Stimulated activated CD8-positive, alpha-beta memory T cell treated with anti-CD3 and anti-CD28 coated beads, Interleukin-12 subunit alpha, Interleukin-12 subunit beta, amount 100 ng/mL, for 24 hours (primary cell): ENCODE measurements around the gene ZNF462.
"Not testable (repeated sequence)": the region's sequence is repeated elsewhere in the genome, so short reads cannot be mapped to it uniquely, and the experiment has no call there.

Experiments used
- DNase-seq: peaks from one replicate; pipeline ENCODE4 v3.0.0-alpha.2; 2020; ENCODE audit errors: extremely low read depth

ZNF462 gene, protein sequence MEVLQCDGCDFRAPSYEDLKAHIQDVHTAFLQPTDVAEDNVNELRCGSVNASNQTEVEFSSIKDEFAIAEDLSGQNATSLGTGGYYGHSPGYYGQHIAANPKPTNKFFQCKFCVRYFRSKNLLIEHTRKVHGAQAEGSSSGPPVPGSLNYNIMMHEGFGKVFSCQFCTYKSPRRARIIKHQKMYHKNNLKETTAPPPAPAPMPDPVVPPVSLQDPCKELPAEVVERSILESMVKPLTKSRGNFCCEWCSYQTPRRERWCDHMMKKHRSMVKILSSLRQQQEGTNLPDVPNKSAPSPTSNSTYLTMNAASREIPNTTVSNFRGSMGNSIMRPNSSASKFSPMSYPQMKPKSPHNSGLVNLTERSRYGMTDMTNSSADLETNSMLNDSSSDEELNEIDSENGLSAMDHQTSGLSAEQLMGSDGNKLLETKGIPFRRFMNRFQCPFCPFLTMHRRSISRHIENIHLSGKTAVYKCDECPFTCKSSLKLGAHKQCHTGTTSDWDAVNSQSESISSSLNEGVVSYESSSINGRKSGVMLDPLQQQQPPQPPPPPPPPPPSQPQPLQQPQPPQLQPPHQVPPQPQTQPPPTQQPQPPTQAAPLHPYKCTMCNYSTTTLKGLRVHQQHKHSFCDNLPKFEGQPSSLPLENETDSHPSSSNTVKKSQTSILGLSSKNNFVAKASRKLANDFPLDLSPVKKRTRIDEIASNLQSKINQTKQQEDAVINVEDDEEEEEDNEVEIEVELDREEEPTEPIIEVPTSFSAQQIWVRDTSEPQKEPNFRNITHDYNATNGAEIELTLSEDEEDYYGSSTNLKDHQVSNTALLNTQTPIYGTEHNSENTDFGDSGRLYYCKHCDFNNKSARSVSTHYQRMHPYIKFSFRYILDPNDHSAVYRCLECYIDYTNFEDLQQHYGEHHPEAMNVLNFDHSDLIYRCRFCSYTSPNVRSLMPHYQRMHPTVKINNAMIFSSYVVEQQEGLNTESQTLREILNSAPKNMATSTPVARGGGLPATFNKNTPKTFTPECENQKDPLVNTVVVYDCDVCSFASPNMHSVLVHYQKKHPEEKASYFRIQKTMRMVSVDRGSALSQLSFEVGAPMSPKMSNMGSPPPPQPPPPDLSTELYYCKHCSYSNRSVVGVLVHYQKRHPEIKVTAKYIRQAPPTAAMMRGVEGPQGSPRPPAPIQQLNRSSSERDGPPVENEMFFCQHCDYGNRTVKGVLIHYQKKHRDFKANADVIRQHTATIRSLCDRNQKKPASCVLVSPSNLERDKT (N-terminal part only)

DNA sequence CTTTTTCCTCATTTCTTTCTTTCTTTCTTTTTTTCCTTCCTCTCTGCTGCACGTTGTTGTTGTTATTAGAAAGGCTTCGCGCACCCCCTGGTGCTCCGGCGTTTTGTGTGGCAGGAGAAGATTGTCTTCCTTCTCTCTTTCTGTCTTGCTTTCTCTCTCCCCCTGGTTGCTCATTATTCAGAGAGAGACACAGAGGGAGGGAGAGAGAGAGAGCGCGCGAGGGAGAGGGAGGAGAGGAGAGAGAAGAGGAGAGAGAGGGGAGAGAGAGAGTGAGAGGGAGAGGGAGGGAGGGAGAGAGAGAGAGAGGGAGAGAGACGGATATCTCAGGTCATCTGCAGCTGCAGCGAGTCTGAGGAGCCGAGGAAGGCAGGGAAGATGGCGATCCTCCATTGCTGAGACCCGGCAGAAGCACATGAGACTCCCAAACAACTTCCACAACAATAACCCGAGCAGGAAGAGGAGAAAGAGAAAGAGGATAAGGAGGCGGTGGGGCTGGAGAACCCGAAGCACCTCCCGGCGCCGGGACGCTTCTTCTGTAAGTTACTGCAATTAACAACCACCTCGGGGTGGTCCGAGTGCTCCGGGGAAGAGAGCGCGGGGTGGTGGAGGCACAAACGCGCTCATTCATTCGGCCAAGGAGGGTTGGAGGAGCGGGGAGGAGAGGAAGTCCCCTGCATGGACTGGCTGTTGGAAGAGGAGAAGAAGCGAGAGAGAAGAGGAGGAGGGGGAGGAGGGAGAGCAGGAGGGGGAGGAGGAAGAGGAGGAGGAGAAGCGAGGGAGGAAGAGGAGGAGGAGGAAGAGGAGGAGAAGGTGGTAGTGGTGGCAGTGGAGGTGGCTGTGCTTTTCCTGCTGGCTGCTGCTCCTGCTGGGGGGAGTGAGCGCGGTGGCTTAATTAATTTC is at the start of gene ZNF462:
TSS of gene ZNF462 (plus strand) at position 346 of the 900 bp plus-strand sequence. CDS start 60,218 bp downstream, outside the sequence.
- DNase-seq: no peak

DNA sequence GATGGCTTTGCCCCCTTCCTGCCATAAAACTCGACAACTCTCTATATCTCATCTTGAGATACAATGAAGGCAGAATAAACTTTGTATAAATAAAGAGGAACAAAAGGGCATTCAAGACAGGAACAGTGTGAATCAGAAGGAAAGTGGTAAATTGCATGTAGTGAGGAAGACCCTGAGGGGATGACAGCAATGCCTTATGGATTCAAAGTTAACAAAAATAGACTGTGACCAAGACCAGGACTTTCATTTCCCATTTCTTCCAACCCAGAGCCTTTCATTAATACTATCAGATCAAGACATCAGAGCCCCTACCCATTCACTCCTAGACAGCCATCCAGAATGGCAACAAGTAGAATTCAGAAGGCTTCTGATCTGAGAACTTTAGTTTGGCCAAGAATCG is 46.4 kb upstream of the ZNF462 start:
- no peak for DNase-seq

DNA sequence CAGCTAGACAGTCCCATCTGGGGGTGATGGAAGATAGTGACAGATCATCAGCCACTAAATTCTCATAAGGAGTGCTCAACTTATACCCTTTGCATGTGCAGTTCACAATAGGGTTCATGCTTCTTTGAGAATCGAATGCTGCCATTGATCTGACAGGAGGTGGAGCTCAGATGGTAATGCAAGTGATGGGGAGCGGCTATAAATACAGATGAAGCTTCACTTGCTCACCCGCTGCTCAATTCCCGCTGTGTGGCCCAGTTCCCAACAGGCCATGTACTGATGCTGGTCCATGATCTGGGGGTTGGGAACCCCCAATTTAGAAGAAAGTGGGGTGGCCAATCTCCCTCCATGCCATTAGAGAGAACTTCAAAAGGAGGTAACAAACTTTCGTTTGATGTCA is 44.9 kb upstream of the ZNF462 start:
- DNase-seq: no peak

- no peak for DNase-seq
Measured at GRCh38 chr9:106820866-106821265, 42.1 kb upstream of the ZNF462 start.

DNA sequence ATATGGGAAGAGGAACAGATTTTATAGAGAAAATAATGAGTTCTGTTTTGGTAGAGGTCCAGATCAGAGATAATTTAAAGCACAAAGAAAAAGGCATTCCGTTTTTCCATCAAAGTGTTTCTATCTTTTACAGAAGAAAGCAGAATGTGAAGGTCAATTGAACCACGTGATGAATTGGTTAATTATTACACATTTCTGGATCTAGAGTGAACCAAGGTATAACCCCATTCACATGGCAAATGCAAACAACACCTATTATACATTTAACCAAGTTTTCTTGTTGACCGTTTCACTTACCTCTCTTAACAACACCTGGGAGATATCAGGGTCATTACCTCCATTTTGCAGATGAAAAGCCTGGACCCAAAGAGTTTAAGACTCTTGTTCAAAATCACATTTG is 34.9 kb upstream of the ZNF462 start:
- DNase-seq: no peak

- no peak for DNase-seq
Measured at GRCh38 chr9:106828965-106829364, 34.0 kb upstream of the ZNF462 start.

GRCh38 chr9:106829666-106830408 is 33.1 kb upstream of the ZNF462 start:
- no peak for DNase-seq

DNA sequence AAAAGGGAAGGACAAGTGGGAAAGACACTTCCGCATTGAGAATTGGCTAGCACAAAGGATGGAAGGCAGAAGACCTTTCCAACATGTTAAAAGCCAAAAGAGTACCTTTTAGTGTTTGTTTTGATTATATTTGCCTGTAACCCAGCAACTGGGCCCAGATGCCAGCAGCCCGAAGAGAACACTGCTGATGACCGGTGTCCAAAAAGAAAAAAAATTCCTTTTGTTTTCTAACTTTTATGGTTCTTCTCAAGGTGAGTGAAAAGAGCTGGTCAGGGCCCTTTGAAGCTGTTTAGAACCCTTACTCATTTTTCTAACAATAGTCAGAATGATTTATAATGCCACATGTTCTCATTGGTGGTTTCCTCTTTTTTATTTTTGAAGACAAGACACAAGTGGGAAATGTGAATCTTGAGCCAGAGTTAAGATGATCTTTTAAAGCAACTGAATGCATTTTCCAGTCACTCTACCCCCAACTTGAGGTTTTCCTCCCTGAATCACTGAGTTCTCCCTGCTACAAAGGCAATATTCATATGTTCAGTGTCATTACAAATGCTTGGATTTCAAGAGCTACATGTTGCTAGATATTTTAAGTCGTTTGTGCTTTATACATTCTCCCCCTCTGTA is 32.3 kb upstream of the ZNF462 start:
- no peak for DNase-seq

DNA sequence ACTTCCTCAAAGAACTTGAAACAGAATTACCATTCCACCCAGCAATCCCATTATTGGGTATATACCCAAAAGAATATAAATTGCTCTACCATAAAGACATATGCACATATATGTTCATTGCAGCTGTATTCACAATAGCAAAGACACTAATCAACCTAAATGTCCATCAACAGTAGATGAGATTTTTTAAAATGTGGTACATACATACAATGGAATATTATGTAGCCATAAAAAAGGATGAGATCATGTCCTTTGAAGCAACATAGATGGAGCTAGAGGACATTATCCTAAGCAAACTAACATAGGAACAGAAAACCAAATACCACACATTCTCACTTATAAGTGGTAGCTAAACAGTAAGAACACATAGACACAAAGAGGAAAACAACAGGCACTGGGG is 28.1 kb upstream of the ZNF462 start:
- DNase-seq: no peak

DNA sequence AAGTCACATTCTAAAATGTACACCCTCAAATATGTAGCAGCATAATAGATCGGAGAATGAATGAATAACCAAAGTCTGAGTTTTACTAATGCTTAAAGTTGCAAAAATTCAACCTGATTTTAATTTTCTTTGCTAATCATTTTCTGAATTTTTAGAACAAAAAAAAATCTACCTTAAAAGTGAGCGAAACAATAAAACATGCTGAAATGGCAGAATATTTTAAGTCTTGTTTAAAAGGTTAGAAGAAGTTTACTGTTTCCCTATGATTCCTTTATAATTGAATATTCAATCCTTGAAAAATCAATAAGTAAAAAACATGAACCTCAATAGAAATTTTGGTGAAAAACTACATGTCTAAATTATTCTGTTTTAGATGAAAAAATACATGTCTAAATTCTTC is 27.1 kb upstream of the ZNF462 start:
- no peak for DNase-seq

DNA sequence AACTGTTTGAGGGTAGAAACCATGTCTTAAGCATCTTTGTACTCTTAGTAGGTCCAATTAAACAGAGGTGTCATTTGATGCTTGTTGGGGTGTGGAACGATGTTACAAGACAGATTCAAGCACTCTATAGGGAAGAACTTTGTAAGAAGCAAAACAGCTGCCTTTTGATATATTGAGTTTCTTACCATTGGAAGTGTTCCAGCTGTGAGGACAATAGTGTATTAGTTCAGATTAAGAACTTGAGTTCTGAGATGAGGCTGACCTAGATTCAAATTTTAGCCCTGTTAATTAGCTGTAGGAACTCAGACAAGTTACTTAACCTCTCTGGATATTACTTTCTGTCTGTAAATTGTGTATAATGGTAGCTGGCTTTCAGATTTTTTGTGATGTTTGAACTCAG is 19.6 kb upstream of the ZNF462 start:
- no peak for DNase-seq

DNA sequence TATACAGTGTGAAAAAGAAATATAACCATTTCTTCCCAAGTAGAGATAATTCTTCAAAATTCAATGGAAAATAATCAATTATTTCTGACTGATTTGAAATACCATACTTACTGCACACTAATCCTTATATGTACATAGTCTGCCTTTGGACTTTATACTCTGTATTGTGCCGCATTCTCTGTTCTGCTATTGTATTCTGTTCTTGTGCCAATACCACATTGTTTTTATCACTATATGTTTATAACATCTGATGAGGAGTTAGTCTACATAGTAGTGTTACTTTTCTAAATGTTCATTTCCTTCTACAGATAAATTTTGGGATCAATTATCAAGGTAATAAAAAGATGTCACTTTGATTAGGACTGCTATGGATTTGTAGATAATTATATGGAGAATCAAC is 16.7 kb upstream of the ZNF462 start:
- DNase-seq: no peak

DNA sequence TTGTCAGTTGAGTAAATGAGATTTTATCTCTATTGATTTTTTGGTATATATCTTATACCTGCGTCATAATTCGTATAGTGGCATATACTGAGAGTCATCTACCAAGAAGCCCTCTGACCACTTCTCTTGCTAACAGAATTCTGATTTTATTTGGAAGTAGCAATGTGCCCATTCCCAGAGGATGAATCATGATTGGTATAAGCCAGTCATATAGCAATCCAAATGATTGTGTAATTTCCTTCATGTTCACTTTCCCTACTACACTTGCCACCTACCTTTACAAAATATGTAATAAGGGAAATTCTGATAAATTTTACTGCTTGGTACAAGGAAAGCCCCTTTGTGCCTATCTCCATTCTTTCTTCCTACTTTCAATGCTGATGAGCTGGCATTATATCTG is 16.1 kb upstream of the ZNF462 start:
- DNase-seq: no peak

GRCh38 chr9:106851640-106852039 is 11.3 kb upstream of the ZNF462 start:
- DNase-seq: not testable (repeated sequence)

DNA sequence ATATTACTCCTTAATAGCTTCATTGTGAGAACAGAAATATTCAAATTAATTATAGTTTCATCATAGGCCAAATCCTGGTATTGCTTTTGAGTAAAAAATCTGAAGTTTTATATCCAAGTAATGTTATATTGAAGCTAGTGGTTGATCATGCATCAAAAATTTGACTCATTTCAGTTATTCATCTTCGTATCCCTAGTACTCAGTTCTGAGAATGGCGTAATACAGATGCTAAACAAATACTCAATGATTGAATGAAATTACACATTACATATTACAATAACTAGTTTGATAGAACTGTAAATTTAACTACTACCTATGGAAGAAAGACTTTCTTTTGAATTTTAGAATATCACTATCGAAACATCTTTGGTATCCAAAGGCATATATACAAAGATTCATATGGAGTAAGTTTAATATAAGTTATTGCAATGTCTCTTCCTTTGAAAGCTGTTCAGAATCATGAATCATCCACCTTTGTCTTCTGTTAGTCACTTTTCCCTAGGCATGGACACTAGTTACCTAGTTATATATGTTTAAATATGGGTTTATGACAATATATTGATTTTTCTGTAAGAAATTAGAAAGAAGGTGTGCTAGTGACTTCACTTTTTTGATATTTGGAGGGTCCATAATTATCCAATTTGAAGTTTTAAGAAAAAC is 5.0 kb upstream of the ZNF462 start:
- no peak for DNase-seq

DNA sequence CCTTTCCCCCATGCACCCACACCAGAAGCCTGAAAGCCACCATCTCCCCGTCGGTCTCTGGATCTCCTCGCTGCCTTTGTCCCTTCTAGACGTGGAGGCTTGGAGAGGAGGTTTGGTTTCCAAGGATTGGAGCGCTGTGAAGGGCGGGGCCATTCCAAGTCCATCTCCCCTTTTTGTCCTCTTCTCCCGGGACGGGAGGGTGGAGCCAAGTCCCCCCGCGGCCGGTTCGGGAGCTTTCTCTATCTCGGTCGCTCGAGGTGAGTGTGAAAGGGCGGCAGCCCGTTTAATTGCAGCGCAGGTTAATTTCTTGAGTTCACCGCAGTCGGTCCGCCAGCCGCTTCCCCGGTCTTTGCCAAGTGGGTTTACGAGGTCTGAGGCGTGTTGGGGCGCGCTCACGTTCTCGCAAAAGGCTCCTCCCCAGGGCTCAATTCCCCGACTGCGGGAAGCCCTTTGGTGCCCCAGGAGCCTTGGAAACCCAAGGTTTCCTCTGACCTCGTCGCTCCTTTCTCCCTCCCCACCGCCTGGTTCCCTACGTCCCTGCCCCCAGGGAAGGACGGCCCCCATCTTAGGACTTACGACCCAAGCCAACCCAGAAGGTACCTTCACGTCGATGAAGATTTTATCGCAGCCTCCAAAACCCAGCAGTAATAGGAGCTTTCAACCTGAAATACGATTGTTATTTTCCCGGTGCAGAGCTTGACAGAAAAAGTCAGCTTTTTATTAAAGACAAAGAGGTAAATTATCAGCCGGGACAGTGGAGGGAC is 2.8 kb upstream of the ZNF462 start:
- no peak for DNase-seq

- DNase-seq: no peak
Measured at GRCh38 chr9:106860721-106861639, 2.0 kb upstream of the ZNF462 start.
